Stimulated activated CD8-positive, alpha-beta memory T cell treated with anti-CD3 and anti-CD28 coated beads, Interleukin-2, amount 100 ng/mL, for 48 hours (primary cell): ENCODE data around the gene SMAD3.

Experiments used
- DNase-seq, 2 donors: peaks; one replicate each; pipeline ENCODE4 v3.0.0-alpha.2; 2020; ENCODE audit warnings: low read depth in 2 of 2

Gene SMAD3

GRCh38 chr15:67230504-67230903 lies 165.1 kb downstream of the SMAD3 start:
- DNase-seq, result no peak

DNA sequence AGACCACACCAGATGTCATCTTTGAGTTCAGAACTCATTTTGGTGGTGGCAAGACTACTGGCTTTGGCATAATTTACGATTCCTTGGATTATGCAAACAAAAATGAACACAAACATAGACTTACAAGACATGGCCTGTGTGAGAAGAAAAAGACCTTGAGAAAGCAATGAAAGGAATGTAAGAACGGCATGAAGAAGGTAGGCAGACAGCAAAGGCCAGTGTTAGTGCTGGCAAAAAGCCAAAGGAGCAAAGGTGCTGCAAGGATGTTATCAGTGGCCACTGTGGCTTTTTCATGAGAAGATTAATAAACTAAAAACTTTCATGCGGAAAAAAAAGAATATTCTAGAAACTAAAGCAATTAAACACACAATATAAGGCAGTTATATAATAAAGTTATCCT lies 167.2 kb downstream of the SMAD3 start:
- no peak for DNase-seq

DNA sequence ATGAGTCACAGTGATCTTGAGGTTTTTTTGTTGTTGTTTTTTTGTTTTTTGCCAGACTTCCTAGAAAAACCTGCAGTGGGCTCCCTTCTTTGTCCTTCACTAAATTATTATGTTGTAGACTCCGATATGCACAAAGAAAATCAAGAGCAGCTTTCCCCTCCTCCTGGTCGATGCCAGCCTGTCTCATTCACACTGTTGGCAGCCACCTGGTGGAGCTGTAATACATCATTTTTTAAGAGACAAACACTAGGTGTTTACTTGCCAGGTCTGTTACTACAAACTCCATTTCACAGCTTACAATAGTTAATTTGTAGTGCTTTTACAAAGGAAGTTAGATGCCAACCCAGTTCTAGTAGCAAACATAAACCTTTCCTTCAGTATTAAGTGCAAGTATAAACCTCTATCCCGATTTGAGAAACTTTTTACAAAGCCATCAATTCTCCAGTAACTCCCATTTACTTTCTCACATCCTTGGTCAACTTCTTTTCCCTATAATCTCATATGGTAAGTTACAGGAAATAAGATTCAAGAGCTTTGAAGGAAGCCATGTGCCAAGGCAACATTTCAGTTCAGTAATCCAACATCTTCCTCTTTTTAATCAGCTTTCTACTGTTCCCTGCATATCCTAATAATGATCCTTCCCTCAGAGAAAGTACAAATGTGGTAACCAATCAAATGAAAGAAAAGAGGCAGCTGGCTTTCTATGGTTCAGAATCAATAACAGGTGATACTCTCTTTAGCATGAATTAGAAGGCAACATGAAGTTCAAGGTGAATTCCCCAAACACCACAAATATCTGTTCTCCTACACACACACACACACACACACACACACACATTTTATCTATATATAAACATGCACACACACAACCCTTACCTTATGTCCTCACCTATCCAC lies 175.1 kb downstream of the SMAD3 start:
- no peak for DNase-seq

GRCh38 chr15:67241132-67241855 lies 175.9 kb downstream of the SMAD3 start:
- no peak for DNase-seq

DNA sequence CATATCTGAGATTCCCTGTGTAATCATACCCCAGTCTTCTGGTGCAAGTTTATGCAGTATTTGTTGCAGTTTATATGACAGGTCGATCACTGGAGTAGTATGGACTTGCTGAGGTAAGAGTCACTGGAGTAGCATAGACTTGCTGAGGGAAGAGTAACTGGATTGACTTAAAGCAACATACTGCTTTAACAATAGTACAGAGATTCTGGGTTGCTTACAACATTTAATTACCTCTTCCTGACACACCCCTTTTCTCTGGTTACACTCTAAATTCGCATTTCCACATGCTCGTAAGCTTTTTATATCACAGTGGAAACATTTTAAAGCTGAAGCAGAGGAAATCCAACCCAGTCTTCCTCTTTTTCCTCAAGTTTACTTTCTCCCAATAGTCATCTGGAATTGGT lies 177.3 kb downstream of the SMAD3 start:
- no peak for DNase-seq
